ENCODE measurements around the gene ACTL6B. TPM values are rescaled to one million over a fixed set of nuclear protein-coding genes. Genes with fewer than 3 reads are reported as not detected.
A peak's percentile ranks its signal among the peaks of the same experiment; 100 is the strongest.

Gene ACTL6B
- total RNA-seq, 2 donors from 2014 or later, result not detected

- Histone ChIP-seq H3K4me1 (ENCODE audit: control insufficient read depth, insufficient read depth, low read length) (no peaks in the 10 kb centered on the region), H3K4me3 (ENCODE audit: low read length) (peak overlapping the region; percentile 91), H3K36me3 (ENCODE audit: control insufficient read depth, insufficient read depth, low read length) (no peaks in the 10 kb centered on the region), H3K9me3 (ENCODE audit: control insufficient read depth, low read length) (no peaks in the 10 kb centered on the region), H3K9ac (ENCODE audit: extremely low read depth, low read length, poor library complexity, severe bottlenecking) (no peak overlapping the region), H3K27me3 (ENCODE audit: control insufficient read depth, insufficient read depth, low read length, poor library complexity, severe bottlenecking) (no peaks in the 10 kb centered on the region), H3K27ac (ENCODE audit: low read depth, low read length) (no peak overlapping the region)
- DNase-seq, result no peak
- TF ChIP-seq CTCF (conservative IDR thresholded peaks at IDR 0.05), result peak; percentile 3
- Mint-ChIP-seq H3K27me3 (ENCODE audit: insufficient read depth) (no peaks in the 10 kb centered on the region), H3K4me1 (peaks cover 6% of the 10 kb centered on the region), H3K36me3 (ENCODE audit: low read depth) (peaks cover 2% of the 10 kb centered on the region), H3K9me3 (no peaks in the 10 kb centered on the region), H3K4me3 (peak overlapping the region; percentile 80), H3K27ac (no peak overlapping the region)
- 91 to 94% methylated on average over 11 to 13 of the region's 13 CpGs for WGBS, 2 experiments (ENCODE audit: insufficient coverage in 1 of 2, insufficient read length in 1 of 2)
These were observed 42.7 kb downstream of the ACTL6B start for GRCh38 chr7:100613412-100614175.

- peak; percentile 74 for DNase-seq
- Histone ChIP-seq H3K4me1 (ENCODE audit: control insufficient read depth, insufficient read depth, low read length) (no peaks in the 10 kb centered on the region), H3K4me3 (ENCODE audit: low read length) (peak overlapping the region; percentile 91), H3K9ac (ENCODE audit: extremely low read depth, low read length, poor library complexity, severe bottlenecking) (peak overlapping the region; percentile 13), H3K27ac (ENCODE audit: low read depth, low read length) (no peak overlapping the region), H3K27me3 (ENCODE audit: control insufficient read depth, insufficient read depth, low read length, poor library complexity, severe bottlenecking) (no peaks in the 10 kb centered on the region), H3K9me3 (ENCODE audit: control insufficient read depth, low read length) (no peaks in the 10 kb centered on the region), H3K36me3 (ENCODE audit: control insufficient read depth, insufficient read depth, low read length) (no peaks in the 10 kb centered on the region)
- WGBS, 2 experiments (ENCODE audit: insufficient coverage in 1 of 2, insufficient read length in 1 of 2), result 7 to 10% methylated on average over 13 to 29 of the region's 29 CpGs
- no peaks in the 10 kb centered on the region for H3K27me3 Mint-ChIP-seq (ENCODE audit: insufficient read depth)
- peaks cover 6% of the 10 kb centered on the region for H3K4me1 Mint-ChIP-seq
- H3K27ac Mint-ChIP-seq, result no peak overlapping the region
- H3K36me3 Mint-ChIP-seq (ENCODE audit: low read depth), result peaks cover 2% of the 10 kb centered on the region
- peak; percentile 72 for TF ChIP-seq CTCF (conservative IDR thresholded peaks at IDR 0.05)
- peak overlapping the region; percentile 80 for H3K4me3 Mint-ChIP-seq
- no peaks in the 10 kb centered on the region for H3K9me3 Mint-ChIP-seq
These were observed 43.4 kb downstream of the ACTL6B start for GRCh38 chr7:100612730-100613390.

GRCh38 chr7:100611983-100612729 lies 44.1 kb downstream of the ACTL6B start, which contains the start of gene MOSPD3:
MOSPD3 (plus strand) TSS chr7:100612540; CDS start chr7:100612792, 252 bp downstream.
- Histone ChIP-seq H3K9ac (ENCODE audit: extremely low read depth, low read length, poor library complexity, severe bottlenecking) (peak within 1 kb of the TSS; percentile 93), H3K27me3 (ENCODE audit: control insufficient read depth, insufficient read depth, low read length, poor library complexity, severe bottlenecking) (no peaks in the 10 kb centered on the region), H3K27ac (ENCODE audit: low read depth, low read length) (peak within 1 kb of the TSS; percentile 91), H3K36me3 (ENCODE audit: control insufficient read depth, insufficient read depth, low read length) (no peaks in the 10 kb centered on the region), H3K4me3 (ENCODE audit: low read length) (peak within 1 kb of the TSS; percentile 91), H3K9me3 (ENCODE audit: control insufficient read depth, low read length) (no peaks in the 10 kb centered on the region), H3K4me1 (ENCODE audit: control insufficient read depth, insufficient read depth, low read length) (no peaks in the 10 kb centered on the region)
- Mint-ChIP-seq H3K9me3 (no peaks in the 10 kb centered on the region), H3K4me3 (peak within 1 kb of the TSS; percentile 80), H3K36me3 (ENCODE audit: low read depth) (peaks cover 2% of the 10 kb centered on the region), H3K4me1 (peaks cover 6% of the 10 kb centered on the region), H3K27me3 (ENCODE audit: insufficient read depth) (peaks cover 3% of the 10 kb centered on the region), H3K27ac (peak within 1 kb of the TSS; percentile 100)
- no peak for TF ChIP-seq CTCF (conservative IDR thresholded peaks at IDR 0.05)
- peak; percentile 99 for DNase-seq
- 0% methylated on average over 32 to 61 of the region's 61 CpGs for WGBS, 2 experiments (ENCODE audit: insufficient coverage in 1 of 2, insufficient read length in 1 of 2)
